B cell (primary cell): ENCODE results near the gene SLC7A7.

Experiments
- CTCF ChIP-seq: fragments of 200-600 bp; IDR thresholded peaks from one replicate; pipeline ENCODE4 v1.8.0; 2022; ENCODE audit warnings: antibody characterized with exemption, mild to moderate bottlenecking
- EZH2 ChIP-seq: IDR thresholded peaks from 2 replicates; pipeline ENCODE4 v1.6.1; 2012; ENCODE audit warnings: borderline replicate concordance, low read depth, mild to moderate bottlenecking, moderate library complexity, low read length; ENCODE audit not compliant: insufficient read depth, poor library complexity, severe bottlenecking

GRCh38 chr14:22726012-22726411, 89.2 kb downstream of the SLC7A7 start:
- TF ChIP-seq EZH2 (no peak), CTCF (no peak)
